GM23248 (cell line): Measurements from ENCODE around the gene GALNS. TPM values are rescaled to one million over a fixed set of nuclear protein-coding genes. Genes with fewer than 3 reads are reported as not detected.

Experiments used
- DNase-seq: peaks from one replicate; pipeline ENCODE4 v3.0.0-alpha.2; 2015
- H2AFZ ChIP-seq: fragments of 200-600 bp; sonication (generic); 2 replicates; pipeline ENCODE4 v1.6.1; 2016; ENCODE audit warnings: antibody characterized with exemption
- H3F3A ChIP-seq: fragments of 200-600 bp; sonication (generic); 2 replicates; pipeline ENCODE4 v1.6.1; 2016; ENCODE audit warnings: mild to moderate bottlenecking, antibody characterized with exemption, mixed run types; ENCODE audit not compliant: insufficient read depth
- H3K27ac ChIP-seq: fragments of 200-600 bp; sonication (generic); 2 replicates; pipeline ENCODE4 v1.5.1; 2016; ENCODE audit warnings: mild to moderate bottlenecking
- H3K27me3 ChIP-seq: fragments of 200-600 bp; sonication (generic); replicated peaks from 2 replicates; pipeline ENCODE4 v1.6.1; 2016; ENCODE audit warnings: mild to moderate bottlenecking; ENCODE audit not compliant: insufficient read depth
- H3K36me3 ChIP-seq: fragments of 200-600 bp; sonication (generic); 2 replicates; pipeline ENCODE4 v1.6.1; 2016; ENCODE audit warnings: low read depth, mild to moderate bottlenecking
- H3K4me1 ChIP-seq: fragments of 200-600 bp; sonication (generic); 2 replicates; pipeline ENCODE4 v1.6.1; 2016; ENCODE audit warnings: mild to moderate bottlenecking; ENCODE audit not compliant: insufficient read depth
- H3K4me2 ChIP-seq: fragments of 200-600 bp; sonication (generic); one replicate; pipeline ENCODE4 v1.6.1; 2016; ENCODE audit warnings: mild to moderate bottlenecking; ENCODE audit not compliant: unreplicated experiment
- H3K4me3 ChIP-seq: fragments of 200-600 bp; sonication (generic); 2 replicates; pipeline ENCODE4 v1.5.1; 2016; ENCODE audit warnings: mild to moderate bottlenecking
- H3K79me2 ChIP-seq: fragments of 200-600 bp; sonication (generic); 2 replicates; pipeline ENCODE4 v1.6.1; 2016; ENCODE audit warnings: mild to moderate bottlenecking; ENCODE audit not compliant: insufficient read depth
- H3K9ac ChIP-seq: fragments of 200-600 bp; sonication (generic); 2 replicates; pipeline ENCODE4 v1.6.1; 2016; ENCODE audit warnings: mild to moderate bottlenecking
- H3K9me2 ChIP-seq: fragments of 200-600 bp; sonication (generic); 2 replicates; pipeline ENCODE4 v1.6.1; 2016; ENCODE audit warnings: mixed run types, mild to moderate bottlenecking, moderate library complexity; ENCODE audit not compliant: insufficient read depth
- H3K9me3 ChIP-seq: fragments of 200-600 bp; sonication (generic); one replicate; pipeline ENCODE4 v1.6.1; 2017; ENCODE audit warnings: low read depth
- H4K20me1 ChIP-seq: fragments of 200-600 bp; sonication (generic); 2 replicates; pipeline ENCODE4 v1.6.0; 2016; ENCODE audit not compliant: insufficient read depth
- EZH2 ChIP-seq: fragments of 200-600 bp; sonication (generic); IDR thresholded peaks from 2 replicates; pipeline ENCODE4 v1.6.1; 2018; ENCODE audit warnings: antibody characterized with exemption, mild to moderate bottlenecking; ENCODE audit not compliant: insufficient read depth, poor library complexity, severe bottlenecking
- EZH2phosphoT487 ChIP-seq: fragments of 200-600 bp; sonication (generic); IDR thresholded peaks from 2 replicates; pipeline ENCODE4 v1.6.1; 2018; ENCODE audit warnings: antibody characterized with exemption, moderate library complexity, mild to moderate bottlenecking, low read depth; ENCODE audit not compliant: insufficient read depth
- whole genome bisulfite sequencing, 2 experiments: methylation state at CpG; one replicate each; pipeline ENCODE4 v1.1.6; 2015 to 2017; ENCODE audit warnings: low lambda C conversion rate in 2 of 2, low coverage in 1 of 2; ENCODE audit errors: missing lambda C conversion rate in 2 of 2; 5-methylcytosine and 5-hydroxymethylcytosine counted together
- in situ Hi-C: fragments of 300-500 bp; cut with MboI; formaldehyde crosslinking; loops from 2 replicates; pipeline ENCODE4 v1.15.0; 2020
- polyA plus RNA-seq: library from polyadenylated mRNA; unstranded; fragments of >200 nt; fragmentation: Nextera tagmentation; extraction: Ambion mirVana; gene quantifications from 2 replicates; pipeline ENCODE4 v1.2.1, GENCODE V29; 2016
- total RNA-seq: library from RNA; depleted of rRNA; stranded (reverse); fragments of >200 nt; shearing (Covaris generic); gene quantifications from 2 replicates; pipeline ENCODE4 v1.2.3, GENCODE V29; 2014

Gene GALNS
- total and polyA plus RNA-seq, 2 experiments from 2014 or later, result 24.0 to 39.0 TPM

GRCh38 chr16:88864099-88864498 lies 7.4 kb upstream of the GALNS start:
- WGBS, 2 experiments, result 78 to 91% methylated on average over 8 to 12 of the region's 15 CpGs
- Histone ChIP-seq H3K4me1 (no peaks in the 10 kb centered on the region), H3K36me3 (no peaks in the 10 kb centered on the region), H3K9ac (no peak overlapping the region), H3F3A (no peaks in the 10 kb centered on the region), H4K20me1 (no peaks in the 10 kb centered on the region), H3K9me3 (no peaks in the 10 kb centered on the region), H3K4me2 (no peak overlapping the region), H3K9me2 (no peaks in the 10 kb centered on the region), H3K27me3 (no peaks in the 10 kb centered on the region), H3K27ac (no peak overlapping the region), H3K4me3 (no peak overlapping the region), H3K79me2 (peaks cover 2% of the 10 kb centered on the region; the same call in 1 of the 2 replicates), H2AFZ (no peak overlapping the region)
- in situ Hi-C loops, result no loop called here
- no peak for DNase-seq
- no peak for TF ChIP-seq EZH2phosphoT487
- no peak for TF ChIP-seq EZH2

DNA sequence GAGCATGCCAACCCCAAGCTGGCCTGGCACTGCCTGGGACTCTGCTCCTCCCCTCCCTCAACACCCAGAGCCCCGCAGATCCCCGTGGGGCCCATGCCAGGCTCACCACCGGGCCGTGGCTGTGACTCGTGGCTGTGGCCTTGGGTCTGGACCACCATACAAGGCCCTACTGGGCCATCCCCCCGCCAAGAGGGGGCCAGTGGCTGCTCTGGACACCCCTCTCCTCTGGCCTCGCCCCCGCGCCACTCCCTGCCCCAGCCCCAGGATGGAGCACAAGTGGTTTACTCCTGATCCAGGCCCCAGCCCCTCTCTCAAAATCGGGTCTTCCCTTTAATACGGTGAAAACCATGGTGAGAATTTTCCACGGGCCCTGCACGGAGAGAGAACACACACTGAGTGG lies 6.7 kb upstream of the GALNS start:
- H3K4me2 ChIP-seq, result no peak overlapping the region
- no peak overlapping the region for H3K4me3 ChIP-seq
- TF ChIP-seq EZH2phosphoT487 (no peak), EZH2 (no peak)
- H4K20me1 ChIP-seq, result no peaks in the 10 kb centered on the region
- no peak overlapping the region for H3K9ac ChIP-seq
- H3K79me2 ChIP-seq, result peaks cover 7% of the 10 kb centered on the region; the same call in 1 of the 2 replicates
- WGBS, 2 experiments, result 68 to 71% methylated on average over 13 of the region's 13 CpGs
- H3K4me1 ChIP-seq, result no peaks in the 10 kb centered on the region
- H3K9me3 ChIP-seq, result no peaks in the 10 kb centered on the region
- in situ Hi-C loops, result no loop called here
- H3K27me3 ChIP-seq, result no peaks in the 10 kb centered on the region
- H3F3A ChIP-seq, result no peaks in the 10 kb centered on the region
- no peak overlapping the region for H3K27ac ChIP-seq
- no peaks in the 10 kb centered on the region for H3K36me3 ChIP-seq
- H3K9me2 ChIP-seq, result no peaks in the 10 kb centered on the region
- no peak for DNase-seq
- H2AFZ ChIP-seq, result no peak overlapping the region

DNA sequence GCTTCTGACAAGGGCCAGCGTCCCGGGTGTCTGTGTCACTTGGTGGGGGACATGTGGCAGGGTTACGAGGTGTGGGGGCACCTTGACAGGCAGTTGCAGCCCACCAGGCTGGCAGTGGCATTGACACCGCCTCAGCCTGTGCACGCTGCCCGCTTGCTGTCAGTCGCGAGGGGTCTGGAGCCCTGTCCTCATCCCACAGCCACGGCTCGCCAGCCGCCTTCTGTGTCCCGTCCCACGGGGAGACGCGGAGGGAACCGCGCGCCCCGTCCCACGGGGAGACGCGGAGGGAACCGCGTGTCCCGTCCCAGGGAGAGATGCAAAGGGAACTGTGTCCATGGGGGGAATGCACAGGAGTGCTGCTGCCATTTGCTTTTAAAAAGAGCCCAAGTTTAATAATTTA lies 6.2 kb upstream of the GALNS start:
- H3K27me3 ChIP-seq, result no peaks in the 10 kb centered on the region
- TF ChIP-seq EZH2phosphoT487 (no peak), EZH2 (no peak)
- peaks cover 10% of the 10 kb centered on the region; the same call in 1 of the 2 replicates for H3K79me2 ChIP-seq
- no peak overlapping the region for H3K9ac ChIP-seq
- no peaks in the 10 kb centered on the region for H3K9me3 ChIP-seq
- no peaks in the 10 kb centered on the region for H3K9me2 ChIP-seq
- no peak overlapping the region for H3K4me3 ChIP-seq
- H3K36me3 ChIP-seq, result no peaks in the 10 kb centered on the region
- in situ Hi-C loops, result no loop called here
- no peak for DNase-seq
- H2AFZ ChIP-seq, result no peak overlapping the region
- no peaks in the 10 kb centered on the region for H4K20me1 ChIP-seq
- no peak overlapping the region for H3K4me2 ChIP-seq
- H3K4me1 ChIP-seq, result peaks cover 3% of the 10 kb centered on the region; the same call in 1 of the 2 replicates
- H3K27ac ChIP-seq, result no peak overlapping the region
- no peaks in the 10 kb centered on the region for H3F3A ChIP-seq
- 91 to 92% methylated on average over 25 of the region's 25 CpGs for WGBS, 2 experiments

- Histone ChIP-seq H2AFZ (no peak overlapping the region), H3K9ac (no peak overlapping the region), H3K79me2 (peaks cover 10% of the 10 kb centered on the region; the same call in 1 of the 2 replicates), H3K4me3 (no peak overlapping the region), H3K9me2 (no peaks in the 10 kb centered on the region), H4K20me1 (no peaks in the 10 kb centered on the region), H3F3A (no peaks in the 10 kb centered on the region), H3K36me3 (no peaks in the 10 kb centered on the region), H3K9me3 (no peaks in the 10 kb centered on the region), H3K27ac (no peak overlapping the region), H3K27me3 (no peaks in the 10 kb centered on the region), H3K4me2 (no peak overlapping the region), H3K4me1 (peaks cover 5% of the 10 kb centered on the region; the same call in 1 of the 2 replicates)
- DNase-seq, result no peak
- in situ Hi-C loops, result no loop called here
- WGBS, 2 experiments, result 95 to 96% methylated on average over 18 to 19 of the region's 19 CpGs
- TF ChIP-seq EZH2 (no peak), EZH2phosphoT487 (no peak)
Measured at GRCh38 chr16:88861359-88861758, 4.6 kb upstream of the GALNS start.
